Neuronal stem cell (in vitro differentiated cells): ENCODE data around the gene ARAP3.

Experiments used
- DNase-seq: peaks from one replicate; pipeline ENCODE4 v3.0.0-alpha.2; 2013; ENCODE audit warnings: low spot score
- H2AFZ ChIP-seq: one replicate; pipeline ENCODE4 v1.6.1; 2013; ENCODE audit warnings: mild to moderate bottlenecking, low read length, inconsistent platforms
- H2AK5ac ChIP-seq: 2 replicates; pipeline ENCODE4 v1.6.1; 2013; ENCODE audit warnings: low read depth, mild to moderate bottlenecking, inconsistent platforms, low read length, moderate library complexity, mixed read lengths
- H2BK120ac ChIP-seq: 2 replicates; pipeline ENCODE4 v1.6.1; 2013; ENCODE audit warnings: low read depth, mild to moderate bottlenecking, inconsistent platforms, low read length, moderate library complexity, mixed read lengths
- H2BK12ac ChIP-seq: one replicate; pipeline ENCODE4 v1.6.1; 2013; ENCODE audit warnings: low read length, inconsistent platforms
- H2BK15ac ChIP-seq: 2 replicates; pipeline ENCODE4 v1.6.1; 2013; ENCODE audit warnings: mild to moderate bottlenecking, low read length, inconsistent platforms, mixed read lengths
- H2BK5ac ChIP-seq: one replicate; pipeline ENCODE4 v1.6.1; 2013; ENCODE audit warnings: inconsistent platforms, mild to moderate bottlenecking, low read length, moderate library complexity
- H3K14ac ChIP-seq: one replicate; pipeline ENCODE4 v1.6.1; 2013; ENCODE audit warnings: low read length, inconsistent platforms
- H3K18ac ChIP-seq: 2 replicates; pipeline ENCODE4 v1.6.1; 2013; ENCODE audit warnings: low read length, inconsistent platforms
- H3K23ac ChIP-seq: 2 replicates; pipeline ENCODE4 v1.6.1; 2013; ENCODE audit warnings: low read depth, mild to moderate bottlenecking, mixed read lengths, low read length, inconsistent platforms; ENCODE audit not compliant: poor library complexity
- H3K27ac ChIP-seq: replicated peaks from 3 replicates; pipeline ENCODE4 v1.5.1; 2013; ENCODE audit warnings: low read length, inconsistent platforms
- H3K27me3 ChIP-seq, 3 experiments: 2 replicates each; pipeline ENCODE4 v1.6.1; 2013; ENCODE audit warnings: low read length in 3 of 3, mild to moderate bottlenecking in 2 of 3, inconsistent platforms in 1 of 3, low read depth in 1 of 3, mixed read lengths in 1 of 3, moderate library complexity in 1 of 3; ENCODE audit not compliant: control insufficient read depth in 3 of 3, insufficient read depth in 3 of 3
- H3K36me3 ChIP-seq, 2 donors: replicated peaks in 1 of 2; 2 replicates each; pipeline ENCODE4 v1.6.1; 2013; ENCODE audit warnings: low read length in 2 of 2; ENCODE audit not compliant: control insufficient read depth in 2 of 2, insufficient read depth in 2 of 2
- H3K4ac ChIP-seq: 2 replicates; pipeline ENCODE4 v1.6.1; 2013; ENCODE audit warnings: inconsistent platforms, mild to moderate bottlenecking, low read length, moderate library complexity
- H3K4me1 ChIP-seq, 2 donors: 1 replicate in 1 of 2; 2 replicates in 1 of 2; pipeline ENCODE4 v1.6.1; 2013; ENCODE audit warnings: low read length in 2 of 2, low read depth in 1 of 2; ENCODE audit not compliant: control insufficient read depth in 2 of 2, insufficient read depth in 1 of 2
- H3K4me2 ChIP-seq: one replicate; pipeline ENCODE4 v1.6.1; 2013; ENCODE audit warnings: mild to moderate bottlenecking, low read length, inconsistent platforms; ENCODE audit not compliant: insufficient read depth, poor library complexity, severe bottlenecking
- H3K4me3 ChIP-seq, 2 donors: 2 replicates each; pipeline ENCODE4 v1.5.1; 2013; ENCODE audit warnings: low read length in 2 of 2, mild to moderate bottlenecking in 2 of 2, inconsistent platforms in 1 of 2, moderate library complexity in 1 of 2
- H3K79me1 ChIP-seq: one replicate; pipeline ENCODE4 v1.6.1; 2013; ENCODE audit warnings: low read depth, mild to moderate bottlenecking, inconsistent platforms, low read length, moderate library complexity
- H3K9ac ChIP-seq: one replicate; pipeline ENCODE4 v1.6.1; 2013; ENCODE audit warnings: mild to moderate bottlenecking, low read depth, low read length, inconsistent platforms; ENCODE audit not compliant: poor library complexity
- H3K9me3 ChIP-seq, 2 donors: replicated peaks in 1 of 2; 2 replicates each; pipeline versions ENCODE3 to v1.6.1; 2013; ENCODE audit warnings: low read length in 2 of 2, mild to moderate bottlenecking in 2 of 2, inconsistent platforms in 1 of 2, low read depth in 1 of 2, mixed read lengths in 1 of 2, moderate library complexity in 1 of 2; ENCODE audit not compliant: control insufficient read depth in 2 of 2, insufficient read depth in 1 of 2
- H4K8ac ChIP-seq: one replicate; pipeline ENCODE4 v1.6.1; 2013; ENCODE audit warnings: low read depth, mild to moderate bottlenecking, inconsistent platforms, low read length, moderate library complexity
- H4K91ac ChIP-seq: one replicate; pipeline ENCODE4 v1.6.1; 2013; ENCODE audit warnings: low read length, low read depth, mild to moderate bottlenecking, inconsistent platforms; ENCODE audit not compliant: poor library complexity
- WGBS, 2 donors: extraction: QIAGEN DNeasy Blood & Tissue Kit; methylation state at CpG; one replicate each; pipeline ENCODE4 v1.1.7; 2013; ENCODE audit warnings: missing lambda C conversion rate in 2 of 2, mixed read lengths in 1 of 2; ENCODE audit not compliant: insufficient read length in 2 of 2, insufficient replicate concordance in 1 of 2; ENCODE audit errors: extremely low coverage in 2 of 2; 5-methylcytosine and 5-hydroxymethylcytosine counted together

ARAP3 gene

DNA sequence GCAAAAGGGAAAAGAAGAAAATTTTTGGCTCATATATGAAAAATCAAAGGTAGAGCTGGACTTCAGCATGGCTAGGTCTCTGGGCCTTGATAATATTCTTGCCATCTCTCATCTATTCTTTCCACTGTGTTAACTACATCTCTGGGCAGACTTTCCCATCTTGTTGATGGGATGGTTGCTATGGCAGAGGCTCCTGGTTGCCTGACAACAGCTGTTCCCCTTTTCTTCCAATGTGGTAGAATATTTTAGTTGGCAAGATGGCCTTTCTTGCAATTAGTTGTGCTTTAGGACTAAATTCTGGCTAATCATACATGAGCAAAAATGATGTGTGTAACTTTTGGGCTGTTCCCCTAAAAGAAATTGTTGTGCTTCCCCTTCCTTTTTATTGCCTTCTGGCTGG lies 40.2 kb upstream of the ARAP3 start:
- H3K4me1 ChIP-seq, result peaks cover 0 to 6% of the 10 kb centered on the region in 2 donors
- no peak overlapping the region for H2AK5ac ChIP-seq
- peaks cover 0 to 5% (median 0%) of the 10 kb centered on the region in 3 experiments for H3K27me3 ChIP-seq
- no peak overlapping the region for H3K4ac ChIP-seq
- H3K9me3 ChIP-seq, result peaks cover 0 to 5% of the 10 kb centered on the region in 2 donors
- H3K9ac ChIP-seq, result no peak overlapping the region
- H2AFZ ChIP-seq, result no peak overlapping the region
- no peak overlapping the region for H2BK5ac ChIP-seq
- no peak overlapping the region for H3K4me3 ChIP-seq
- no peaks in the 10 kb centered on the region for H3K79me1 ChIP-seq
- no peak overlapping the region for H4K8ac ChIP-seq
- H2BK15ac ChIP-seq, result no peak overlapping the region
- DNase-seq, result no peak
- no peak overlapping the region for H2BK120ac ChIP-seq
- no peak overlapping the region for H3K27ac ChIP-seq
- no peak overlapping the region for H3K18ac ChIP-seq
- no peak overlapping the region for H3K14ac ChIP-seq
- no peak overlapping the region for H3K23ac ChIP-seq
- no peak overlapping the region for H4K91ac ChIP-seq
- H3K4me2 ChIP-seq, result no peak overlapping the region
- H2BK12ac ChIP-seq, result no peak overlapping the region
- H3K36me3 ChIP-seq, result no peaks in the 10 kb centered on the region

DNA sequence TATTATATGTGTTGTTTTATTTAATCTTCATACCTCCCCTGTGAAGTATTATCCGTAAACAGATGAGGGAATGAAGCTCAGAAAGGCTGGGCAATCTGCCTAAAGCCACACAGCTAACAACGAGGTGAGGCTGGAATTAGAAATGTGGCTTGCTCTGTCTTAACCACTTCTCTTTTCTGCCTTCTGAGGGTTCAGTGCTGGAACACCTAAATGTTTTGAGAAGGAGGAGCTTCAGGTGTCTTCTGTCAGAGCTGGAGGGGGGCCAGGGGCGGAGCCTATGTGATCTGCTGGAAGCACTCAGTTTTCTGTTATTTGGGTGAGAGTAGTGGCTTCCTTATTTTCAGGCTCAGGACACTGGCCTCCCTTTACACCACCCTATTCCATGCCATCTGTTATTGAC lies 35.0 kb upstream of the ARAP3 start:
- H3K36me3 ChIP-seq, result no peaks in the 10 kb centered on the region
- H3K27me3 ChIP-seq, result peaks cover 0 to 5% (median 0%) of the 10 kb centered on the region in 3 experiments
- H3K27ac ChIP-seq, result no peak overlapping the region
- WGBS, 2 donors, result no CpG with 5 or more reads among the region's 3 CpGs
- no peak overlapping the region for H2BK15ac ChIP-seq
- H3K14ac ChIP-seq, result no peak overlapping the region
- no peaks in the 10 kb centered on the region for H3K79me1 ChIP-seq
- no peak overlapping the region for H3K4me2 ChIP-seq
- no peak overlapping the region for H3K18ac ChIP-seq
- no peaks in the 10 kb centered on the region for H3K9me3 ChIP-seq
- H4K8ac ChIP-seq, result no peak overlapping the region
- H3K4me3 ChIP-seq, result no peak overlapping the region
- H2BK120ac ChIP-seq, result no peak overlapping the region
- H2BK12ac ChIP-seq, result no peak overlapping the region
- no peak overlapping the region for H2BK5ac ChIP-seq
- no peak overlapping the region for H3K9ac ChIP-seq
- peaks cover 5 to 13% of the 10 kb centered on the region in 2 donors for H3K4me1 ChIP-seq
- DNase-seq, result no peak
- no peak overlapping the region for H2AK5ac ChIP-seq
- H3K23ac ChIP-seq, result no peak overlapping the region
- H2AFZ ChIP-seq, result no peak overlapping the region
- no peak overlapping the region for H4K91ac ChIP-seq
- no peak overlapping the region for H3K4ac ChIP-seq

DNA sequence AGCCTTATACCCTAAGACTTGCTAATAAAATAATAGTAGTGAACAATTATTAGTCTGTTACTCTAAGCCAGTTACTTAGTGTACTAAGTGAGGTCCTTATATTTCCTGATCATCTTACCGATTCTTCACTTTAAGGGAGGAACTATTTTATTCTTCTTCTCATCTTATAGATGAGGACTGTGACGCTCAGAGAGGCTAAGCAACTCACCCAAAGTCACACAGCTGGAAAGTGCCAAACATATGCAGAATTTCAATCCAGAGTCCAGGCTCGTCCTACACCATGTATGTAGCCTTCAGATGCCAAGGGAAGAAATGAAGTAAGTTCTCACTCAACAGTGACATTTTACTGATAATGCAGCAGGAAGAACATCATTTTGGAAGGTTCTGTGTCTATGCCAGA lies 34.4 kb upstream of the ARAP3 start:
- Histone ChIP-seq H3K4me3 (no peak overlapping the region), H3K23ac (no peak overlapping the region), H4K91ac (no peak overlapping the region), H3K9ac (no peak overlapping the region), H2BK120ac (no peak overlapping the region), H3K9me3 (no peaks in the 10 kb centered on the region), H3K36me3 (no peaks in the 10 kb centered on the region), H3K18ac (no peak overlapping the region), H3K4me1 (peaks cover 5 to 13% of the 10 kb centered on the region in 2 donors), H2BK15ac (no peak overlapping the region), H3K4ac (no peak overlapping the region), H3K4me2 (no peak overlapping the region), H2AFZ (no peak overlapping the region), H3K27me3 (peaks cover 0 to 5% (median 0%) of the 10 kb centered on the region in 3 experiments), H3K27ac (no peak overlapping the region), H2AK5ac (no peak overlapping the region), H2BK12ac (no peak overlapping the region), H3K79me1 (no peaks in the 10 kb centered on the region), H3K14ac (no peak overlapping the region), H2BK5ac (no peak overlapping the region), H4K8ac (no peak overlapping the region)
- DNase-seq, result no peak
- no CpG with 5 or more reads among the region's 3 CpGs for WGBS, 2 donors

DNA sequence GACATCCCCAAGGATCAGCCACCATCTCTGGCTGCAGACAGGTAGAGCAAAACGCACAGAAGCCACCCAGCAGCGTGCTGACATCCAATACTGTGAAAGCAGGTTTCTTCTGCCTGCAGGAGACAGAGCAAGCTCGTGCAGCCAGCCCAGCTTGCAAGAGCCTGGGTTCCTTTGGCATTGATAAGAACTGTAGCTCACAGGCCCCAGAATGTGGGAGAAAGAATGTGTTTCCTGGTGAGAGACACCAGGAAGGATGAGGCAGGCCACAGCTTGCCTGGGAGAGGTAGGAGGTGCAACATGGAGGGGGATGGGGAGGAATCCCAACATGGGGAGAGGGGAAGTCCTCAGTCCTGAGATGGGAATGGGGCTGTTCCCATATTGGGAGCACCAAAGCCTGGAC lies 34.0 kb upstream of the ARAP3 start:
- Histone ChIP-seq H2AFZ (no peak overlapping the region), H3K14ac (no peak overlapping the region), H2BK5ac (no peak overlapping the region), H2AK5ac (no peak overlapping the region), H3K9me3 (no peaks in the 10 kb centered on the region), H3K9ac (no peak overlapping the region), H3K4ac (no peak overlapping the region), H2BK15ac (no peak overlapping the region), H3K4me3 (no peak overlapping the region), H3K79me1 (no peaks in the 10 kb centered on the region), H3K4me1 (peaks cover 5 to 13% of the 10 kb centered on the region in 2 donors), H4K91ac (no peak overlapping the region), H3K23ac (no peak overlapping the region), H3K18ac (no peak overlapping the region), H2BK12ac (no peak overlapping the region), H2BK120ac (no peak overlapping the region), H3K27me3 (peaks cover 0 to 5% (median 0%) of the 10 kb centered on the region in 3 experiments), H3K27ac (no peak overlapping the region), H3K36me3 (no peaks in the 10 kb centered on the region), H3K4me2 (no peak overlapping the region), H4K8ac (no peak overlapping the region)
- DNase-seq, result no peak
- no CpG with 5 or more reads among the region's 3 CpGs for WGBS, 2 donors
